Kidney tubule cell (primary cell): Measurements from ENCODE around the gene BCL7A.
"Not testable (repeated sequence)": the region's sequence is repeated elsewhere in the genome, so short reads cannot be mapped to it uniquely, and the experiment has no call there.

Experiments
- DNase-seq: peaks from one replicate; pipeline ENCODE4 v3.0.0-alpha.2; 2018; ENCODE audit warnings: low spot score

The BCL7A gene

GRCh38 chr12:122094735-122095631, 73.3 kb downstream of the BCL7A start:
- DNase-seq: no peak

DNA sequence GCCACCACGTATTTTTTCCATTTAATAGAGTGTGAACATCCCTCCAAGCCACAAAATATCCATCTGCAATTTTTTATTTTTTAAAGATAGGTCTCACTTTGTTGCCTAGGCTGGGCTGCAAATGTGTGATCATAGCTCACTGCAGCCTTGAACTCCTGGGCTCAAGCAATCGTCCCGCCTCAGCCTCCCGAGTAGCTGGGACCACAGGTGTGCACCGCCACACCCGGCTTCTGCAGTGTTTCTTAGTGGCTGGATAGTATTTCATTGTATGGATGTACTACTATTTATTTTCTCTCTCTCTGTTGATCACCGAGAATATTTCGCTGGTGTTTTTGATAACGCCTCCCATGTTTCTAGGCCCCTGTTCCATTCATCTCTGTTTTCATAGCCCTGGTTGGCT, 74.3 kb downstream of the BCL7A start:
- no peak for DNase-seq

- peak; percentile 85 for DNase-seq
Measured at GRCh38 chr12:122096591-122097149, 75.0 kb downstream of the BCL7A start.

DNA sequence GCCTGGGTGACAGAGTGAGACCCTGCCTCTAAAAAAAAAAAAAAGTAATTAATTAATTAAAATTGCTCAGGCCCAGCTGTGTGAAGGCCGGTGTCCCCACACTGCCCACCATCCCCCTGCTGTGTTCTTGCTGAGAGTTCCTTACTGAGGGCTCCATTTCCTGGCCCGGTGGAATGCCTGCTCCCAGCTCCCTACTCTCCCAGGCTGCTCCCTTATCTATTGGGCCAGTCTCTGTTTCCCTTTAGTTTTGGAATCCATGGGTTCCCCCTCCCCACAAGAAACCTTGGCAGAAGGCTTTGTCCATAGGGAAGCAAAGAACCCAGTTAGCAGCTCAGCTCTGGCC, 75.9 kb downstream of the BCL7A start:
- DNase-seq: no peak

DNA sequence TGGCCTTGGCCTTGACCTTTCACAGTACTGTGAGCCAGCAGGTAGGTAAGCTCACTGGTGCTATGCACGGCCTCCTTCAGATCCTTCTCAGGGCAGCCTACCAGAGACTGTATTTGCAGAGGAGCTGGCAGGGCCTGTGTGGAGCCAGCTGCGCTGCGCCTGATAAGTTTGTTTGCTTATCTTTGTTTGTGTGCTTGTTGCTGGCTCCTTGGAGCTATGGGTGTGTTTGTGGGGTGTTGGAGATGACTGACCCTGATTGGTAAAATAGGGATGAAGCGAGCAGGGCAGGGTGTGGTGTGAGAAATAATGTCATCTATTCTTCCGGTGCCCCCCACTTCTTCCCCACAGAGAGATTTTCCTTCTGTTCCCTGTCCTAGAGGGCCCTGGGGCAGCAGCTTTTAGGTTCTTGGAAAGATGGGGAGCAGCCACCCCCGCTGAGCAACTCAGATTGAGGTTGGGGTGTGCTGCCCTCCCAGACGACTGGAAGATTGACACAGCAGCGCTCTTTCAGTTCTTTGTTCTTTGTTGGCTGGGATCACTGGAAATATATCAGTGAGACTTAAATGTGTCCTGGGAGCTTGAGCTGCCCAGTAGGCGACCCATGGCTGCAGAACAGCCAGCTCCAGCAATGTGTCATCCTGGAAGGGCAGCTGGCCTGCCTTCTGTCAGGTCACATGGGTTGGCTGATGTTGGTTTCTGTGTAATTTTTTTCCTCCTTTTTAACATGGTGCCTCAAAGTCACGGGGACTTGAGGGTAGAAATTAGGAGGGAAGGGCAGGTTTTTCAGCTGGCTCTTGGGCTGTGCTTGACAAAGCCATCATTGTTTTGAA, 76.5 kb downstream of the BCL7A start:
- peak; percentile 69 for DNase-seq

GRCh38 chr12:122099280-122099749, 77.6 kb downstream of the BCL7A start:
- no peak for DNase-seq

GRCh38 chr12:122099856-122100255, 78.2 kb downstream of the BCL7A start:
- no peak for DNase-seq

DNA sequence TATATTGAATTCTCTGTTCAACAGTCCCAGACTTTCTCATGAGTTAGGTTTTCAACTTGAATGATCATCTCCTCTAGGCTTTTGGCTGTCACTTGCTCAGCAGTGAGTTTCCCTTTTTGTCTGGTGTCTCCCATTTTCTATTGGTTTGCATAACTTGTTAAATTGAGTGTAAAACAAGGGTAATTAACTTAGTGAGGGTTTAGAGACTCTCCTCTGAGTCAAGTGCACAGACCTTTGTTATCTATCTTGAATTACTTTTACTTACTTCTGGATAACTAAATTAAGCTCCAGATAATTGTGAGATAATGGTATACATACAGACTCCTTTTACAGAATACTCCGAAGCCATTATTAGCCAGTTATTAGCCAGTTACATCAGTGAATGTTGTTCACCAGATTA, 78.9 kb downstream of the BCL7A start:
- no peak for DNase-seq

- no peak for DNase-seq
Measured at GRCh38 chr12:122102331-122102730, 80.6 kb downstream of the BCL7A start.

DNA sequence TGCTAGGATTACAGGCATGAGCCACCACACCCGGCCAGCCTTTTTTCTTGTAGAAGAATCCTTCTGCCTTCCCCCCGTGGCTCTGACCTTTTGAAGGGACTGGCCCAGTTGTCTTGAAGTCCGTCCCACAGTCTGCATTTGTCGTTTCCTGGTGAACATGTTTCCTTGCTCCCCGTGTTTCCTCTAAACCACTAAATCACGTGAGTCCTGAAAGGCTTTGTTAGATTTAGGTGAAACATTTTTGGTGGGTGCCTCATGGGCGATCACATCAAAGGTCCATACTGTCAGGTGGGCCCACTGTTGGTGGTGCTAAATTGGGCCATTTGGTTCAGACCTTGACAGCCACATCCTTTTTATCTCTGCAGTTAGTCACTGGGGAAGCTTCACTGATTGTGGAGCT, 83.2 kb downstream of the BCL7A start:
- DNase-seq: no peak

DNA sequence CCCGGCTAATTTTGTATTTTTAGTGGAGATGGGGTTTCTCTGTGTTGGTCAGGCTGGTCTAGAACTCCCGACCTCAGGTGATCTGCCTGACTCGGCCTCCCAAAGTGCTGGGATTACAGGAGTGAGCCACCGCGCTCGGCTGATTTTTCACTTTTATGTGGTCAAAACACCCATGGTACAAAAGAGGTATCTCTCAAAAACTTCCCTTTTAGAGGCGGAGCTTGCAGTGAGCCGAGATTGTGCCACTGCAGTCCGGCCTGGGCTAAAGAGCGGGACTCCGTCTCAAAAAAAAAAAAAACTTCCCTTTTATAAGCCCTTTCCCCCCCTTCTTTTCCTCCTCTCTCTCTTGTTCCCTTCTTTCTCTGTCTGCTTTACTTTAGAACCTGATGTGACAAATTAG, 83.8 kb downstream of the BCL7A start:
- not testable (repeated sequence) for DNase-seq

DNA sequence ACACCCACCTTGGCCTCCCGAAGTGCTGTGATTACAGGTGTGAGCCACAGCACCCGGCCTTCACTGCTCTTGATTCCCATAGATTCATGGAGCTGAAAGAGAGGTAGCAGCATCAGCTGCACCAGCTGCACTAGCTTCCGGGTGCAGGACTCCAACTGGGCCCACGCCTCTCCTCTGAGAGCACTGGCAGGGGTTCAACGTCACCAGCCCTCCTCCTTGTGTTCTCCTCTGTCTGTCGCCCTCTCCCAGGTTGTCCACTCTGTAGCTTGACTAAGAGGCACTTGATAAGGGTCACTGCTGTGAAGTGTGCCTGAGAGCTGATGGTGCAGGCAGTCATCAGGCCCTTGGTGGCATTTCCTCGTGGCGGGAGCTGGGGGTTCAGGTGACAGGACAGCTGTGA, 85.2 kb downstream of the BCL7A start:
- no peak for DNase-seq

- peak; percentile 39 for DNase-seq
Measured at GRCh38 chr12:122107261-122107660, 85.6 kb downstream of the BCL7A start.

- DNase-seq: peak; percentile 72
Measured at GRCh38 chr12:122111089-122111641, 89.5 kb downstream of the BCL7A start.
